CD8-positive, alpha-beta memory T cell (primary cell): Measurements from ENCODE around the gene TBC1D16. TPM values are rescaled to one million over a fixed set of nuclear protein-coding genes. Genes with fewer than 3 reads are reported as not detected.
"Not testable (repeated sequence)": the region's sequence is repeated elsewhere in the genome, so short reads cannot be mapped to it uniquely, and the experiment has no call there.

Experiments
- CTCF ChIA-PET: fragments of 350-600 bp; sonication (Branson Sonifier 250); formaldehyde crosslinking; loops from one replicate; lab custom pipeline; 2021; ENCODE audit warnings: antibody characterized with exemption; lab: Charles Lee
- POLR2A ChIA-PET: fragments of 350-600 bp; sonication (Branson Sonifier 250); formaldehyde crosslinking; loops from one replicate; lab custom pipeline; 2021; ENCODE audit warnings: antibody characterized with exemption; lab: Charles Lee
- DNase-seq, 5 donors: peaks; one replicate each; pipeline versions ENCODE4 v3.0.0 to v3.0.0-alpha.2; 2020 to 2022; ENCODE audit warnings: mixed read lengths in 1 of 5
- H3K27ac ChIP-seq: one replicate; pipeline ENCODE4 v1.7.0; 2013; ENCODE audit warnings: low read depth, mild to moderate bottlenecking, low read length, moderate library complexity
- H3K27me3 ChIP-seq: 2 replicates; pipeline ENCODE4 v1.7.0; 2013; ENCODE audit warnings: low read length, mild to moderate bottlenecking; ENCODE audit not compliant: insufficient read depth, poor library complexity, severe bottlenecking
- H3K36me3 ChIP-seq: 2 replicates; pipeline ENCODE4 v1.7.0; 2013; ENCODE audit warnings: mild to moderate bottlenecking, low read length, moderate library complexity; ENCODE audit not compliant: insufficient read depth
- H3K4me1 ChIP-seq: 2 replicates; pipeline ENCODE4 v1.7.0; 2013; ENCODE audit warnings: mild to moderate bottlenecking, low read length, moderate library complexity; ENCODE audit not compliant: insufficient read depth
- H3K4me3 ChIP-seq: 2 replicates; pipeline ENCODE4 v1.7.0; 2013; ENCODE audit warnings: mild to moderate bottlenecking, low read length
- H3K9me3 ChIP-seq: 2 replicates; pipeline ENCODE4 v1.7.0; 2013; ENCODE audit warnings: mild to moderate bottlenecking, low read length
- H3K27ac Mint-ChIP-seq, 8 donors: one replicate each; pipeline ENCODE4 v1.8.0; 2020 to 2021; ENCODE audit warnings: mixed read lengths in 8 of 8, mild to moderate bottlenecking in 6 of 8, inconsistent platforms in 3 of 8, moderate library complexity in 3 of 8
- H3K27me3 Mint-ChIP-seq, 2 donors: one replicate each; pipeline ENCODE4 v1.8.0; 2020 to 2021; ENCODE audit warnings: mixed read lengths in 2 of 2, mild to moderate bottlenecking in 1 of 2, moderate library complexity in 1 of 2
- H3K36me3 Mint-ChIP-seq, 3 donors: one replicate each; pipeline ENCODE4 v1.8.0; 2020 to 2021; ENCODE audit warnings: mixed read lengths in 3 of 3, inconsistent platforms in 1 of 3, mild to moderate bottlenecking in 1 of 3
- H3K4me1 Mint-ChIP-seq, 3 donors: one replicate each; pipeline ENCODE4 v1.8.0; 2020 to 2021; ENCODE audit warnings: mixed read lengths in 3 of 3, inconsistent platforms in 1 of 3, mild to moderate bottlenecking in 1 of 3
- H3K4me3 Mint-ChIP-seq, 7 donors: one replicate each; pipeline ENCODE4 v1.8.0; 2020 to 2021; ENCODE audit warnings: mixed read lengths in 7 of 7, mild to moderate bottlenecking in 6 of 7, moderate library complexity in 4 of 7, inconsistent platforms in 2 of 7
- H3K9me3 Mint-ChIP-seq, 5 donors: one replicate each; pipeline ENCODE4 v1.8.0; 2020 to 2022; ENCODE audit warnings: mixed read lengths in 5 of 5, mild to moderate bottlenecking in 3 of 5, moderate library complexity in 2 of 5, inconsistent platforms in 1 of 5
- polyA plus RNA-seq: library from polyadenylated mRNA; unstranded; fragments of 300-500 nt; fragmentation: Illumina TruSeq; gene quantifications from one replicate; pipeline ENCODE4 v1.2.3, GENCODE V29; 2021
- total RNA-seq, 2 experiments: library from RNA; stranded (reverse); gene quantifications; one replicate each; pipeline ENCODE4 v1.2.3, GENCODE V29; 2021

Gene TBC1D16
- total and polyA plus RNA-seq, 3 experiments from 2014 or later, result 0.33 to 4.3 (median 3.5) TPM

DNA sequence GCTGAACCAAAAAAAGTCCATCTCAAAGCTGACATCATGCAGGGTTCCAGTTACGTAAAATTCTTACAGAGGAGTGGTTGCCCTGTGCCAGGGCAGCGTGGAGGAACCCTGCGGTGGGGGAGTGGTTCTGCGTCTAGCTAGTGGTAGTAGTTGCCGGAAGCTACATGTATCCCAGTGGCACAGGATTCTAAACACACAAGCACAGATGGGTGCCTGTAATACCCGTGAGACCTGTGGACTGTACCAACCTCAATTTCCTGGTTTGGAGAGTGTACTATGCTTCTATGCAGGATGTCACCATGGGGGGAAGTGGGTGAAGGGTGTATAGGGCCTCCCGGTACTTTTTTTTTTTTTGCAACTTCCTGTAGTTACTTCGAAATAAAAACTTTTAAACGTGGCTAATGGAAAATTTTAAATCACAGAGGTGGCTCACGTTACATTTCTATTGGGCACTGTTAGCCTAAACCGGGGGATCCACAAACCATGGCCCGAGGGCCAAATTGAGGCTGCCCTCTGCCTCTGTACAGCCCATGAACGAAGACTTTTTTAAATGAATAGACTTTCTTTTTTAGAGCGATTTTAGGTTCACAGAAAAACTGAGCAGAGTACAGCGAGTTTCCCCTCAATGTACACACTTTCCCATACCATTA, 38.5 kb downstream of the TBC1D16 start:
- Histone ChIP-seq H3K27me3 (no peaks in the 10 kb centered on the region), H3K27ac (peak overlapping the region; percentile 61), H3K4me3 (peak overlapping the region; percentile 52), H3K4me1 (peaks cover 50% of the 10 kb centered on the region), H3K9me3 (no peaks in the 10 kb centered on the region), H3K36me3 (no peaks in the 10 kb centered on the region)
- Mint-ChIP-seq H3K36me3 (no peaks in the 10 kb centered on the region), H3K27me3 (peaks cover 0 to 3% of the 10 kb centered on the region in 2 donors), H3K4me1 (peaks cover 33 to 44% (median 39%) of the 10 kb centered on the region in 3 donors), H3K9me3 (no peaks in the 10 kb centered on the region), H3K27ac (peak overlapping the region; percentile 82 to 98 (median 96)), H3K4me3 (peak overlapping the region; percentile 47 to 90 (median 81))
- ChIA-PET CTCF (interaction anchor here (0.7 to 2.7 kb wide), 4 partner anchors 8 to 208 kb away, joined by 3 to 23 read pairs (median 4); no protein-coding TSS in a partner anchor), POLR2A (interaction anchor here (0.6 to 1.1 kb wide), 3 partner anchors 14 to 196 kb away, joined by 3 to 6 read pairs (median 6); partner anchors contain the start of gene CBX4)
- peak; percentile 71 to 92 (median 88) for DNase-seq

DNA sequence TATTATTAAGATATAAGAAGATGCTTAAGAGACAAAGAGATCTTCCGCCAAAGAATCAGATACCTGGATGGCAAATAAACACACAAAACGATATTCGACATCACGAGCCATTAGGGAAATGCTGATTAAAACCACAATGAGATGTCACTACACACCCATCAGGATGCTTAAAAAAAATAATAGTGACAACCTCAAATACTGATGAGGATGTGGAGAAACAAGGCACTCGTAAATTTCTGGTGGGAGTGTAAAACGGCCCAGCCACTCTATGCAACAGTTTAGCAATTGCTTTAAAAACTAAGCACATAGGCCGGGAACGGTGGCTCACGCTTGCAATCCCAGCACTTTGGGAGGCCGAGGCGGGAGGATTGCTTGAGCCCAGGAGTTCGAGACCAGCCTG, 39.4 kb downstream of the TBC1D16 start:
- peaks cover 53% of the 10 kb centered on the region for H3K4me1 ChIP-seq
- ChIA-PET CTCF (interaction anchor here (1.3 to 2.7 kb wide), 3 partner anchors 9 to 207 kb away, joined by 4 to 23 read pairs (median 5); no protein-coding TSS in a partner anchor), POLR2A (interaction anchor here (1.1 kb wide), 1 partner anchor 157 kb away, joined by 6 read pairs; the partner anchor contains the start of gene CBX4)
- H3K27me3 ChIP-seq, result no peaks in the 10 kb centered on the region
- peak in 1 of 5 donors; percentile 22 for DNase-seq
- H3K27ac ChIP-seq, result peak overlapping the region; percentile 61
- H3K4me3 ChIP-seq, result peak overlapping the region; percentile 29
- no peaks in the 10 kb centered on the region for H3K36me3 ChIP-seq
- Mint-ChIP-seq H3K27ac (peak overlapping the region; percentile 82 to 98 (median 96)), H3K4me1 (peaks cover 33 to 47% (median 40%) of the 10 kb centered on the region in 3 donors), H3K9me3 (no peaks in the 10 kb centered on the region), H3K4me3 (peak overlapping the region in 5 of 7 donors; percentile 11 to 90 (median 75)), H3K36me3 (no peaks in the 10 kb centered on the region), H3K27me3 (peaks cover 0 to 3% of the 10 kb centered on the region in 2 donors)
- H3K9me3 ChIP-seq, result no peaks in the 10 kb centered on the region

DNA sequence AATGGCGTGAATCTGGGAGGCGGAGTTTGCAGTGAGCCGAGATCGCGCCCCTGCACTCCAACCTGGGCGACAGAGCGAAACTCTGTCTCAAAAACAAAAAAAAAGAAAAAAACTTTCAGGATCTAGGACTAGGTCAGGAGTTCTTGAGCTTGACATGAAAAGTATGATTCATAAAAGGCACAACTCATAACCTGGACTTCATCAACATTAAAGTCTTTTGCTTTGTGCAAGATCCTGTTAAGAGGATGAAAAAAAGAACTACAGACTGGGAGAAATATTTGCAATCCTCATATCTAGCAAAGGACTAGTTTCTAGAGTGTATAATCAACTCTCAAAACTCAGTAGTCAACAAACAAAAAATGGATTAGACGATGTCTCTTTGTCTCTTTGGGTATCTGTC, 40.0 kb downstream of the TBC1D16 start:
- Mint-ChIP-seq H3K36me3 (no peaks in the 10 kb centered on the region), H3K9me3 (no peaks in the 10 kb centered on the region), H3K4me3 (peak overlapping the region in 1 of 7 donors; percentile 11), H3K27me3 (peaks cover 0 to 3% of the 10 kb centered on the region in 2 donors), H3K27ac (peak overlapping the region in 4 of 8 donors; percentile 82 to 97 (median 95)), H3K4me1 (peaks cover 34 to 53% (median 40%) of the 10 kb centered on the region in 3 donors)
- no peak overlapping the region for H3K27ac ChIP-seq
- no peaks in the 10 kb centered on the region for H3K27me3 ChIP-seq
- ChIA-PET POLR2A (no interaction called here), CTCF (interaction anchor here (0.8 to 2.9 kb wide), 2 partner anchors 13 to 287 kb away, joined by 3 to 10 read pairs; no protein-coding TSS in a partner anchor)
- H3K4me1 ChIP-seq, result peaks cover 53% of the 10 kb centered on the region
- no peaks in the 10 kb centered on the region for H3K9me3 ChIP-seq
- no peak overlapping the region for H3K4me3 ChIP-seq
- no peaks in the 10 kb centered on the region for H3K36me3 ChIP-seq
- DNase-seq, result no peak

DNA sequence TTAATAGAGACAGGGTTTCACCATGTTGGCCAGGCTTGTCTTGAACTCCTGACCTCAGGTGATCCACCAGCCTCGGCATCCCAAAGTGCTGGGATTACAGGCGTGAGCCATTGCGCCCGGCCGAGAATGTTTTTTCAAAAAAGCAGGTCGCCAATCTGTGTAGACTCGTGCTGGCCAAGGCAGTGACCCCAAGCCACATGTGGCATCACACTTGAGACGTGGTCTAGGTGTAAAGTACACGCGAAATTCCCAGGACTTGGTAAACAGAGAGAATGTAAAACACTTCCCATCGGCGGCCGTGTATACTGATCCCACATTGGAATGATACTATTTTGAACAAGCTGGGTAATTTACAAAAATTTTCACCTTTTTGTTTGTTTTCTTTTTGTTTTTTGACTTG, 41.1 kb downstream of the TBC1D16 start:
- Histone ChIP-seq H3K36me3 (no peaks in the 10 kb centered on the region), H3K27ac (no peak overlapping the region), H3K4me3 (no peak overlapping the region), H3K27me3 (no peaks in the 10 kb centered on the region), H3K4me1 (peaks cover 53% of the 10 kb centered on the region), H3K9me3 (no peaks in the 10 kb centered on the region)
- POLR2A ChIA-PET, result no interaction called here
- Mint-ChIP-seq H3K27me3 (peaks cover 0 to 9% of the 10 kb centered on the region in 2 donors), H3K4me1 (peaks cover 34 to 53% (median 40%) of the 10 kb centered on the region in 3 donors), H3K27ac (no peak overlapping the region), H3K9me3 (no peaks in the 10 kb centered on the region), H3K36me3 (no peaks in the 10 kb centered on the region), H3K4me3 (no peak overlapping the region)
- no peak for DNase-seq
- CTCF ChIA-PET, result interaction anchor here (0.7 to 2.9 kb wide), 7 partner anchors 9 to 254 kb away, joined by 3 to 10 read pairs (median 5); partner anchors contain the start of gene CBX4

DNA sequence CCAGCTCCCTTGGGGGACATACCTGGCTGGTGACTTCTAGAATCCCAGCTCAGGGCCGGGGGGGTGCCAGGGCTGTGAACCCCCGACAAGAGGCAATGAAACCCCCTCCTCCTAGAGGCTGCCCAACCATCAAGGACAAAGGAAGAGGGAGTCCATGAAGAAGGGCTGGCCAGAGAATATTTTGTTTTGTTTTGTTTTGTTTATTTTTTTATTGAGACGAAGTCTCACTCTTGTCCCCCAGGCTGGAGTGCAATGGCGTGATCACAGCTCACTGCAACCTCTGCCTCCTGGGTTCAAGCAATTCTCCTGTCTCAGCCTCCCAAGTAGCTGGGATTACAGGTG, 41.5 kb downstream of the TBC1D16 start:
- H3K27ac Mint-ChIP-seq, POLR2A ChIA-PET, H3K4me3 Mint-ChIP-seq, H3K27ac ChIP-seq, H3K4me3 ChIP-seq, H3K36me3 ChIP-seq, H3K27me3 ChIP-seq, H3K36me3 Mint-ChIP-seq, H3K9me3 ChIP-seq, H3K9me3 Mint-ChIP-seq, DNase-seq: not testable (repeated sequence)
- Mint-ChIP-seq H3K27me3 (peaks cover 0 to 10% of the 10 kb centered on the region in 2 donors), H3K4me1 (peaks cover 34 to 53% (median 40%) of the 10 kb centered on the region in 3 donors)
- CTCF ChIA-PET, result interaction anchor here (1.1 to 2.9 kb wide), 6 partner anchors 11 to 252 kb away, joined by 4 to 10 read pairs (median 6); partner anchors contain the start of gene CBX4
- peaks cover 53% of the 10 kb centered on the region for H3K4me1 ChIP-seq

DNA sequence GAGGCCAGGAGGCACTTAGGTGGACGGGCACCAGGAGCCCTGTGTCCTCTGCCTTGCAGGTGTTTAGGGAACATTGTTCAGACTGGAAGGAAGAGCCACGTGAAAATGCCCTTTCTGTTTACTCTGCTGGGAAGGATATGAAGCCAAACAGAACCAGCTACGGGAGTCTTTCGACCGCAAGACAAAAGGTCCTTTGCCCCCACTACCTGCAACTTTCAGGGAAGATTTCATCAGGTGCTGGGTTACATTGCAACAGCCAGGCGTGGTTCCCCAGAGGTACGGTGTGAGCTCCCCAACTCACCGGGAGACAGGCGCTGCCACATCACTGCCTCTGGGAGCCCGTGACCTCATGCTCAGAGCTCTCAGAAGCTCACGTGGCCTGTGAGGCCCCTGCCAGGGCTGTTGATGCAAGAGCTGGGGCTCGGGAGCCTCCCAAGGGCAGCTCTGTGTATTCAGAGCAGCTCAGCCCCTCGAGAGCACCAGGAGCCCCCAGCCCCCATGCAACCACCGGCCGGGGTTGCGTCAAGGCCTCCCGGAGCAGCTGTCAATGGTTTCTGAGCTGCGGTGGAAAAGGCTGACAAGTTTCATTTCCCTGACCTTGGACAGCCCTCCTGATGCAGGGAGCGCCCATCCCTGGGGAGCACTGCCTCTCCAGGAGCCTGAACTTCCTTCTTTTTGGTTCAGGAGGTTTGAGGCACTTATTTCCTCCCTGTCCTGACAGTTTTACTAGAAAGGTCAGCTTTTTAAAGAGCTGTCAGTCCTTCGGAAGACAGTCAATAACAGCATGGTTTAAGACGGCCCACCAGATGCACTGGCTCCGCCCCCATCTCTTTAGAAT, 42.1 kb downstream of the TBC1D16 start:
- Mint-ChIP-seq H3K4me3 (peak overlapping the region in 3 of 7 donors; percentile 8 to 65 (median 8)), H3K27ac (peak overlapping the region in 1 of 8 donors; percentile 11), H3K36me3 (no peaks in the 10 kb centered on the region), H3K4me1 (peaks cover 33 to 52% (median 37%) of the 10 kb centered on the region in 3 donors), H3K27me3 (peaks cover 0 to 13% of the 10 kb centered on the region in 2 donors), H3K9me3 (no peaks in the 10 kb centered on the region)
- Histone ChIP-seq H3K4me1 (peaks cover 51% of the 10 kb centered on the region), H3K4me3 (no peak overlapping the region), H3K27me3 (no peaks in the 10 kb centered on the region), H3K9me3 (no peaks in the 10 kb centered on the region), H3K36me3 (no peaks in the 10 kb centered on the region), H3K27ac (no peak overlapping the region)
- ChIA-PET CTCF (interaction anchor here (1.1 to 2.9 kb wide), 6 partner anchors 11 to 252 kb away, joined by 4 to 10 read pairs (median 6); partner anchors contain the start of gene CBX4), POLR2A (no interaction called here)
- DNase-seq, result peak in 1 of 5 donors; percentile 33

DNA sequence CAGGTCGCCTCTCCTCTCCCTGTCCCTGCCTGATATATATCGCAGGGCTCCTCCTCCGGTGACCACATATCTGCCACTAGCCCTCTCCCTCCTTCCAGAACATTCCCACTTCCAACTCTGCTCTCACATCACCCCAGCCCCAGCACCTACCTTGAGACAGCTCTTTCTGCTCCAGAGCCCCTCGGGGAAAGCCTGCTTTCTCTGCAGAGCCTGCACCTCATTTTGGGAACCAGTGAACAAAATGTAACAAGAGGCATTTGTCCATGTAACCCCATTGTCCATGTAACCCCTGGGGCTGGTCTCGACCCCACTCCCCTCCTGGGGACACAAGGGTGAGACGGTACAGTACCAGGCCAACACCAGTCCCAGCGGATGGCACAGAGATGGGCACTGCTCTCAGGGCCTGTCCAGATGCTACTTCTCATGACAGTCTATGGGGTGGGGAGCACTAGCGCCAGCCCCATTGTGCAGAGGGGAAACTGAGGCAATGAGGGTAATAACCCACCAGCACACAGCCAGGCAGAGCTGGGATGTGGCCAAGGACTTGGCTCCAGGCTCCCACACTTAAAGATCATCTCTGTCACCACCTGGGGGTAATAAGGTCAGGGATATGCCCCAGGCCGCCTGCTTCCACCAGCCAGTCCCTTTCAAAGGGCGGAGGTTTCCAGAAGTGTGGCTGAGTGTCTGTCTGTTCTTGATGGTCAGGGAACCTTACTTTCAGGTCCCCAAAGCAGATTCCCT, 42.9 kb downstream of the TBC1D16 start:
- peak overlapping the region in 7 of 8 donors; percentile 17 to 98 (median 69) for H3K27ac Mint-ChIP-seq
- Histone ChIP-seq H3K27ac (no peak overlapping the region), H3K4me1 (peaks cover 45% of the 10 kb centered on the region), H3K36me3 (no peaks in the 10 kb centered on the region), H3K9me3 (no peaks in the 10 kb centered on the region), H3K4me3 (peak overlapping the region; percentile 56), H3K27me3 (no peaks in the 10 kb centered on the region)
- no peak for DNase-seq
- H3K4me1 Mint-ChIP-seq, result peaks cover 29 to 50% (median 36%) of the 10 kb centered on the region in 3 donors
- CTCF ChIA-PET, result interaction anchor here (1.7 to 2.9 kb wide), 4 partner anchors 12 to 251 kb away, joined by 5 to 10 read pairs (median 8); no protein-coding TSS in a partner anchor
- peaks cover 0 to 13% of the 10 kb centered on the region in 2 donors for H3K27me3 Mint-ChIP-seq
- POLR2A ChIA-PET, result interaction anchor here (0.9 kb wide), 1 partner anchor 196 kb away, joined by 4 read pairs; the partner anchor contains the start of gene CBX8
- no peaks in the 10 kb centered on the region for H3K9me3 Mint-ChIP-seq
- H3K36me3 Mint-ChIP-seq, result no peaks in the 10 kb centered on the region
- H3K4me3 Mint-ChIP-seq, result peak overlapping the region; percentile 65 to 86 (median 76)
